ENCODE measurements around the gene C6orf47. TPM values are rescaled to one million over a fixed set of nuclear protein-coding genes. Genes with fewer than 3 reads are reported as not detected.

C6orf47 gene
- total and polyA plus RNA-seq, 2 of the 13 experiments (the other 11 are each of a cell fraction or from before 2014, with no cell fraction given): 1.7 to 18.1 TPM

GRCh38 chr6:31642798-31643570, 17.6 kb downstream of the C6orf47 start (continued):
- TF ChIP-seq, protein P1, sequence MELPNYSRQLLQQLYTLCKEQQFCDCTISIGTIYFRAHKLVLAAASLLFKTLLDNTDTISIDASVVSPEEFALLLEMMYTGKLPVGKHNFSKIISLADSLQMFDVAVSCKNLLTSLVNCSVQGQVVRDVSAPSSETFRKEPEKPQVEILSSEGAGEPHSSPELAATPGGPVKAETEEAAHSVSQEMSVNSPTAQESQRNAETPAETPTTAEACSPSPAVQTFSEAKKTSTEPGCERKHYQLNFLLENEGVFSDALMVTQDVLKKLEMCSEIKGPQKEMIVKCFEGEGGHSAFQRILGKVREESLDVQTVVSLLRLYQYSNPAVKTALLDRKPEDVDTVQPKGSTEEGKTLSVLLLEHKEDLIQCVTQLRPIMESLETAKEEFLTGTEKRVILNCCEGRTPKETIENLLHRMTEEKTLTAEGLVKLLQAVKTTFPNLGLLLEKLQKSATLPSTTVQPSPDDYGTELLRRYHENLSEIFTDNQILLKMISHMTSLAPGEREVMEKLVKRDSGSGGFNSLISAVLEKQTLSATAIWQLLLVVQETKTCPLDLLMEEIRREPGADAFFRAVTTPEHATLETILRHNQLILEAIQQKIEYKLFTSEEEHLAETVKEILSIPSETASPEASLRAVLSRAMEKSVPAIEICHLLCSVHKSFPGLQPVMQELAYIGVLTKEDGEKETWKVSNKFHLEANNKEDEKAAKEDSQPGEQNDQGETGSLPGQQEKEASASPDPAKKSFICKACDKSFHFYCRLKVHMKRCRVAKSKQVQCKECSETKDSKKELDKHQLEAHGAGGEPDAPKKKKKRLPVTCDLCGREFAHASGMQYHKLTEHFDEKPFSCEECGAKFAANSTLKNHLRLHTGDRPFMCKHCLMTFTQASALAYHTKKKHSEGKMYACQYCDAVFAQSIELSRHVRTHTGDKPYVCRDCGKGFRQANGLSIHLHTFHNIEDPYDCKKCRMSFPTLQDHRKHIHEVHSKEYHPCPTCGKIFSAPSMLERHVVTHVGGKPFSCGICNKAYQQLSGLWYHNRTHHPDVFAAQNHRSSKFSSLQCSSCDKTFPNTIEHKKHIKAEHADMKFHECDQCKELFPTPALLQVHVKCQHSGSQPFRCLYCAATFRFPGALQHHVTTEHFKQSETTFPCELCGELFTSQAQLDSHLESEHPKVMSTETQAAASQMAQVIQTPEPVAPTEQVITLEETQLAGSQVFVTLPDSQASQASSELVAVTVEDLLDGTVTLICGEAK (IDR thresholded peaks at IDR 0.05): no peak
- TF ChIP-seq, protein P1 (CRISPR knock-in tag; IDR thresholded peaks at IDR 0.05): no peak
- TF ChIP-seq ZNF768 (CRISPR knock-in tag; IDR thresholded peaks at IDR 0.05) (no peak; the same call in 1 of the 2 replicates), ZNF354B (CRISPR knock-in tag; IDR thresholded peaks at IDR 0.05) (no peak), NPAS2 (CRISPR knock-in tag; IDR thresholded peaks at IDR 0.05; ENCODE audit: borderline replicate concordance) (no peak), ZNF30 (CRISPR knock-in tag; IDR thresholded peaks at IDR 0.05) (no peak), FOXK1 (CRISPR knock-in tag; IDR thresholded peaks at IDR 0.05; ENCODE audit: borderline replicate concordance, low read depth) (no peak), ZNF121 (CRISPR knock-in tag; IDR thresholded peaks at IDR 0.05) (peak; percentile 78), ZNF484 (CRISPR knock-in tag; IDR thresholded peaks at IDR 0.05; ENCODE audit: borderline replicate concordance, low read depth) (no peak), ZNF263 (CRISPR knock-in tag; IDR thresholded peaks at IDR 0.05) (no peak), AKAP8 (CRISPR knock-in tag; IDR thresholded peaks at IDR 0.05) (no peak), ZNF335 (CRISPR knock-in tag; IDR thresholded peaks at IDR 0.05) (peak; percentile 68; the same call in 1 of the 2 replicates), NR1H2 (CRISPR knock-in tag; IDR thresholded peaks at IDR 0.05; ENCODE audit: borderline replicate concordance, low read depth) (no peak), SNAI1 (CRISPR knock-in tag; IDR thresholded peaks at IDR 0.05; ENCODE audit: borderline replicate concordance) (no peak), ATM (IDR thresholded peaks at IDR 0.05; ENCODE audit: borderline replicate concordance) (no peak), GATAD2A (CRISPR knock-in tag; IDR thresholded peaks at IDR 0.05) (peak; percentile 69; the same call in 1 of the 2 replicates), ZNF670 (CRISPR knock-in tag; IDR thresholded peaks at IDR 0.05; ENCODE audit: borderline replicate concordance) (no peak), ZC3H4 (CRISPR knock-in tag; IDR thresholded peaks at IDR 0.05; ENCODE audit: borderline replicate concordance) (no peak), KMT2A (CRISPR knock-in tag; IDR thresholded peaks at IDR 0.05) (no peak), MLLT10 (CRISPR knock-in tag; IDR thresholded peaks at IDR 0.05) (no peak), TBX2 (CRISPR knock-in tag; IDR thresholded peaks at IDR 0.05; ENCODE audit: borderline replicate concordance) (no peak)
- TF ChIP-seq, protein P2, sequence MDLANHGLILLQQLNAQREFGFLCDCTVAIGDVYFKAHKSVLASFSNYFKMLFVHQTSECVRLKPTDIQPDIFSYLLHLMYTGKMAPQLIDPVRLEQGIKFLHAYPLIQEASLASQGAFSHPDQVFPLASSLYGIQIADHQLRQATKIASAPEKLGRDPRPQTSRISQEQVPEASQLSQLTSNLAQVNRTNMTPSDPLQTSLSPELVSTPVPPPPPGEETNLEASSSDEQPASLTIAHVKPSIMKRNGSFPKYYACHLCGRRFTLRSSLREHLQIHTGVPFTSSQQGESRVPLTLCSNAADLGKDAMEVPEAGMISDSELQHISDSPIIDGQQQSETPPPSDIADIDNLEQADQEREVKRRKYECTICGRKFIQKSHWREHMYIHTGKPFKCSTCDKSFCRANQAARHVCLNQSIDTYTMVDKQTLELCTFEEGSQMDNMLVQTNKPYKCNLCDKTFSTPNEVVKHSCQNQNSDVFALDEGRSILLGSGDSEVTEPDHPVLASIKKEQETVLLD (CRISPR knock-in tag; IDR thresholded peaks at IDR 0.05; ENCODE audit: low read depth): no peak

All from HepG2 (cell line).